Stimulated activated CD8-positive, alpha-beta memory T cell treated with anti-CD3 and anti-CD28 coated beads, Interleukin-7, amount 100 ng/mL, for 24 hours (primary cell): Measurements from ENCODE around the gene CHSY1.
A peak's percentile ranks its signal among the peaks of the same experiment; 100 is the strongest.
"Not testable (repeated sequence)": the region's sequence is repeated elsewhere in the genome, so short reads cannot be mapped to it uniquely, and the experiment has no call there.

Source experiments
- DNase-seq: peaks from one replicate; pipeline ENCODE4 v3.0.0-alpha.2; 2020; ENCODE audit warnings: low read depth

CHSY1 gene, protein sequence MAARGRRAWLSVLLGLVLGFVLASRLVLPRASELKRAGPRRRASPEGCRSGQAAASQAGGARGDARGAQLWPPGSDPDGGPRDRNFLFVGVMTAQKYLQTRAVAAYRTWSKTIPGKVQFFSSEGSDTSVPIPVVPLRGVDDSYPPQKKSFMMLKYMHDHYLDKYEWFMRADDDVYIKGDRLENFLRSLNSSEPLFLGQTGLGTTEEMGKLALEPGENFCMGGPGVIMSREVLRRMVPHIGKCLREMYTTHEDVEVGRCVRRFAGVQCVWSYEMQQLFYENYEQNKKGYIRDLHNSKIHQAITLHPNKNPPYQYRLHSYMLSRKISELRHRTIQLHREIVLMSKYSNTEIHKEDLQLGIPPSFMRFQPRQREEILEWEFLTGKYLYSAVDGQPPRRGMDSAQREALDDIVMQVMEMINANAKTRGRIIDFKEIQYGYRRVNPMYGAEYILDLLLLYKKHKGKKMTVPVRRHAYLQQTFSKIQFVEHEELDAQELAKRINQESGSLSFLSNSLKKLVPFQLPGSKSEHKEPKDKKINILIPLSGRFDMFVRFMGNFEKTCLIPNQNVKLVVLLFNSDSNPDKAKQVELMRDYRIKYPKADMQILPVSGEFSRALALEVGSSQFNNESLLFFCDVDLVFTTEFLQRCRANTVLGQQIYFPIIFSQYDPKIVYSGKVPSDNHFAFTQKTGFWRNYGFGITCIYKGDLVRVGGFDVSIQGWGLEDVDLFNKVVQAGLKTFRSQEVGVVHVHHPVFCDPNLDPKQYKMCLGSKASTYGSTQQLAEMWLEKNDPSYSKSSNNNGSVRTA

DNA sequence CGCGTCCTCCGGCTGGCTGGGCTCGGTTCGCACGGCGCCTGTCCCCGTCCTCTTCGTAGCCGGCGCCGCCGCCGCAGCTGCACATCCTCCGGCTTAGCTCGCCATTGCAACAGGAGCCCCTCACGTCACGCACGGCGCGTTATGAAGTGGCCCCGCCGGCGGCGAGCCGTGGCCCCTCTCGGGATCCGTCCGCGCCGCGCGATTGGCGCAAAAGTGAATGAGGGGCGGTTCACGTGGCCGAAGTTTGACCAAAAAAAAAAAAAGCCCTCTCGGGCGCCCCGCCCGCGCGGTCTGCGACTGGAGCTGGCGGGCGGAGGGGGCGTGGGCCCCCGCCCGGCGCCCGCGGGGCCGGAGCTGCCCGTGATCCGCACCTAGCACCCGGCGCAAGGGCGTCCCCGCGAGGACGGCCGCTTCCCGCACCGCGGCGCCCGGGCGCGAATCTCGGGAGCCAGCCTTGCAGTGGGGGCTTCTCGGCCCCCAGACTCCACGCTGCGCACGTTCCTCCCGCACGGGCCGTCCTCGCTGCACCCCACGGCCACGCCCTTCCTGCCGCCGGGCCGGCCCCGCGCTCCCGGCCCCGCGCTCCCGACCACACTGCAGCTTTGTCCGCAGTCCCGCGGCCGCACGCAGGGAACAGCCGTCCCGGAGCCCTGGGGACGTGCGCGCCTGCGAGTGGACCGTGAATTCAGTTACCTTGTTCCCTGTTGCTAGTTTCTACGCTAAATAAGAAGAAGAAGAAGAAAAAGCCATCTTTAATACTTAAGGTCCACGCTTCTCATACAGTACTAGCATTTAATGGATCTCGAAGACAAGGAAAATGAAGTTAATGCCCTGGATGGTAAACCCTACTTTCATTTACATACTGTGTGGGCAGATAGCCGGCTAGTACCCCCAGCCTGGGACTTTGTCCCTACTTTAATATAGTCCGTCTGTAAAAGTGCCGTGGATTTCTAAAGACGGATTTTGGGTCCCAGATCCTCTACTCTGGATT, at the start of gene CHSY1:
TSS of gene CHSY1 (minus strand) at position 219 of the 991 bp plus-strand sequence. CDS start 592 bp downstream, outside the sequence.
- DNase-seq, result peak; percentile 74

DNA sequence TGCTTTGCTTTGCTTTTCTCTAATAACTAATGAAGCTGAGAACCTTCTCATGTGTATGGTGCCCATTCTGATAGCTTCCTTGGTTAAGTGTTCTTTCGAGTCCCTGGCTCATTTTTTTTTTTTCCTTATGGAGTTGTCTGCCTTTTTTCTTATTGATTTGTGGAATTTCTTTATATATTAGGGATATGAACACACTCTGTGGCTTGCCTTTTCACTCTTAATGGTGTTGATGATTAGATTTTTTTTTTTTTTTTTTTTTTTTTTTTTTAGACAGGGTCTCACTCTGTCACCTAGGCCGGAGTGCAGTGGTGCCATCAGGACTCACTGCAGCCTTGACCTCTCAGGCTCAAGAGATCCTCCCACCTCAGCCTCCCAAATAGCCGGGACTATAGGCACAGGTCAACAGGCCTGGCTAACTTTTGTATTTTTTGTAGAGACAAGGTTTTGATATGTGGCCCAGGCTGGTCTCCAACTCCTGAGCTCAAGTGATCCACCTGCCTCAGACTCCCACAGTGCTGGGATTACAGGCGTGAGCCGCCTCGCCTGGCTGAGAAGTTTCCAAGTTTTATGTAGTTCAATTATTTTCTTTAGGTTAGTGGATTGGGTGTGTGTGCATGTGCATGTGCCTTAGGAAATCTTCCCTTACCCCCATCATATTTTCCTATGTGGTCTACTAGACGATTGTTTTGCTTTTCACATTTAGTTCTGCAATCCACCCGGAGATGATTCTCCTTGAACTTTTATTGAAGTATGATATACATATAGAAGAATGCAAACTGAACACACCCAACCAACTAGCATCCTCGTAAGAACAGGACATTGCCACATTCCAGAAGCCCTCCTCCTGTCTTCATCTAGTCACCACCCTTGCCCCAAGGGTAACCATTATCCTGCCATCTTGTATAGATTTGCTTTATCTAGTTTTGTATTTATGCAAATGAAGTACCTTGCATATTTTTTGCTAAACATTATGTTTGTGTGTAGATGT, 44.9 kb upstream of the CHSY1 start:
- DNase-seq, result no peak

DNA sequence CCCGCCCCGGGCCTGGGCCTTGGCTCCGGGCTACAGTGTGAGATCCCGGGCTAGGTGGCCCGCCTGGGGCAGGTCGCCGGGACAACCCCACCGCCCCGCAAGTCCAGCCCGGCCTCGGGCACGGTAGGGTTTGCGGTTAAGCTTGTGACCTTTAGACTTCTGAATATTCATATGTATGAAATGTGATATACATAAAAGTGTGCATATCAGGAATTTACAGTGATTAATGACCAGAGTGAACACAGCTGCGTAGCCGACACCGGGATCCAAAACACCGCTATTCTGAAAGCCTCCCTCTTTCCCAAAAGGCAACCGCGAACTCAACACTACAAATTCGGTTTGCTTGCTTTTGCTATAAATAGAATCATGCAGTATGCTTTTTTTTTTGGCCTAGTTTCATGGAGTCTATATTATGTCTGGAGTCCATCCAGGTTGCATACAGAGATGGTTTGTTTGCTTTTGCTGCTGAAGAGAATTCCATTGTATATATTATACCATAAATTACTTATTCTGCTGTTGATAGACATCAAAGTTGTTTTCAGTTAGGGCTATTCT, 43.8 kb upstream of the CHSY1 start:
- DNase-seq, result no peak

DNA sequence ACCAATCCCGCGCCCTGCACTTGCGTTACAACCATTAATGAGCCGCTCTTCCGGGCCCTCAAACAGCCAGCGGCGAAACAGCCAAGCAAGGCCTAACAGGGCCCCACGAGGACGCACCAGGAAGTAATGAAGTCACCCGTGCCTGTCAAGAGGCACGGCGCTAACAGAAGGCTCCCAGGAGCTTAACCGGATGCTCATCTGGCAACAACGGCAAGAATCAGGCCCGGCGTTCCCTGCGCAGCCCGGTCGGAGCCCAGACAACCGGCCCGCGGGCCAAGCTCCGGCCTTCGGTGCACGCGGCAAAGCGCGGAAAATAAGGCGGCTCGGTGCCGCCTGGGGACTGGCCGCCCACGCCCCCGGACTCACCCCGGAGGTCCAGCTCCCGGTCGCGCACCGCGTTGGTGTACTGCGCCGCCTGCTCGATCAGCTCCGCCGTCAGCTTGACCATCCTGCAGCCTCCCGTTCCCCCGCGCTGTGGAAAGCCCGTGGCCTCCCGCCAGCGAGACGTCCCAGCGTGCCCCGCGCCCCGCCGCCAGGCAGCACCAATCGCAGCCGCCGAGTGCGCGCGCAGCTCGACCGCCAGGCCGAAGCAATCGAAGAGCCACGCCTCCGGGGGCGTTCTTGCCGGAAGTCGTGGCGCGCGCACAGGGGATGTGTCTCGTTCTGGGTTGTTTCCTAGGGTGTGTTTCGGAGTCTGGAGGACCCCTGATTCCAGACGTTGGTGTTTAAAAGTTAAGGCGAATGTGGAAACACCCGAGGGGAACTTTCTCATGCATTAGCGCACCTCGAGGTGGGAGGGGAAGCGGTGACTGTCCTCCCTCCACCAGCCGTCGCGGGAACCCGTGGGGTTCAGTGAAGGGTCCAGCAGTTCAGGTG, 43.1 kb upstream of the CHSY1 start, which contains the start of gene SNRPA1:
TSS of gene SNRPA1 (minus strand) at position 518 of the 876 bp plus-strand sequence. CDS start at position 448, 70 bp downstream.
- DNase-seq, result peak; percentile 97

DNA sequence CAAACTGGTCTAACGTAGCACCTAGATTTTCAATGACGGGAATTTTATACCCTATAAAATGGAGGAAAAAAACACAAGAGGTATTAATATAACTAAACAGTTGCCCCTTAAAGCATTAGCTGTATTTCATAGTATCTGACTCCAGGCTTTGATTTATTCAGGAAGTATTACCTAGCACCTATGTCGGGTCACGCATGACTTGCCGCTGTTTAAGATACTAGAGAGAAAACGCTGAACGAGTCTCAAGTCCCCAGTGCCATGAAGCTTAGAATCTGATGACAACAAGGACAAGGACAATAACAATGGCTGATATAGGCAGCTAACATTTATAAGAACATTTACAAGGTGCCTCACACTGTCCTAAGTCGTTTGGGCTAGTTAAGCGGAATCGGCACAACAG, 41.3 kb upstream of the CHSY1 start:
- DNase-seq, result no peak

DNA sequence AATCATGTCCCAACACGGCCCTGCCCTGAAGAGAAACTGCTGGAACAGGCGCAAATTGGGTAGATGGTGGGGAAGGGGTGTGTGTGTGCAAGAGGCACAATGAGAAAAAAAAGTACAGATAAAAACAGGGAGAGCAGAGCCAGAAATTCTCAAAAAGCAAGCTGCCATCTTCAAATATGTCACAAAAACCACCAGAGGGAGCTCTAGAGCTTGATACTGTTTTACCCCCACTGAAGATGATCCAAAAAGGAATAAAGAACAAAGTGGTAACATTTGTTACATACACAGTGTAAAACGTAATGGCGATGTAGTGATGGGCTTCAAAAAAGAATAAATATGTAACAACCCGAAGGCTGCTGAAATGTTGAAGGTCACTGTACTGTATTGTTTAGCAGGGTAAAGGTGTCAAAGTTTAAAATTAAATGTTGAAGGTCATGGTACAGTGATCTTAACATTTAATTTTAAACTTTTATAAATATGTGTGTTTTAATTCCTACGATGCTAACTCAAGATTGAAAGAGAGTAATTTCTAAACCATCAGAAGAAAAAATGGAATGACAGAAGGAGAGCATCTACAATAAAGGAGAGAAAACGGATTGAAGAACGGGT, 37.2 kb upstream of the CHSY1 start:
- DNase-seq, result no peak

DNA sequence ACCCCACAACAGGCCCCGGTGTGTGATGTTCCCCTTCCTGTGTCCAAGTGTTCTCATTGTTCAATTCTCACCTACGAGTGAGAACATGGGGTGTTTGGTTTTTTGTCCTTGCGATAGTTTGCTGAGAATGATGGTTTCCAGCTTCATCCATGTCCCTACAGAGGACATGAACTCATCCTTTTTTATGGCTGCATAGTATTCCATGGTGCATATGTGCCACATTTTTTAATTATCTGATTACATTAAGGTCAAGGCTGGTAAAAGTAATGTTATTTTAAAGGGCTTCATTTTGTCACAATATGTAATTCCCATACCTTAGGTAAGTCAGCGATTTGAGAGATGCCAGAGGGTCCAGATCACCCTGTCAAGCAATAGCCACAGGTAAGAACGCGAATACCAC, 35.5 kb upstream of the CHSY1 start:
- DNase-seq, result not testable (repeated sequence)

DNA sequence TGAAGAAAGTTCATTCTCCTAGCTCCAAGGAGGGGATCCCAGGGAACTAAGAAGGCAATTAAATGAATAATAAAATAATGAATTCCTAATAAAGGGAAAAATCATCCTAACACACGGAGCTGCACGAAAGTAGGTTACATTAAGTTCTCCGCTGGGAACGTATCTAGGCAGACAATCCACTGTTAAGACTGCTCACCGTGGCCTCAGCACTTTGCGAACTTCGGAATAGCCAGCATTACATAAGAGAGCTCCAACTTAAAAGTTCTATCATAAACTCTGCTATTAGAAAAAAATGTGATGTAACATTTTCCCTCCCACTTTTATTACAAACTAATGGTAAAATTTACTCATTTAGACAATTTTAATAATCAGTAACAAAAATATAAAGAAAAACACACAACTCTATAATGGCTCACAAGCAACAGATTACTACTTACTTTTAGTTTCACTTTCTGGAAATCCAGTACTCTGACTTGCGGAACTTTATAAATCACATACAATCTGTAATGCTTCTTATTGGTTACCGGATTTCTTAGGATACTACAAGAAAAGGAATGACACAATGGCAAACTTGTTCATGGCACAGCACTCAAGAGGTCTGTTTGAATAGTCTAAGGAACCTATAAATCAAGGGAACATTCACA, 34.7 kb upstream of the CHSY1 start:
- DNase-seq, result no peak

DNA sequence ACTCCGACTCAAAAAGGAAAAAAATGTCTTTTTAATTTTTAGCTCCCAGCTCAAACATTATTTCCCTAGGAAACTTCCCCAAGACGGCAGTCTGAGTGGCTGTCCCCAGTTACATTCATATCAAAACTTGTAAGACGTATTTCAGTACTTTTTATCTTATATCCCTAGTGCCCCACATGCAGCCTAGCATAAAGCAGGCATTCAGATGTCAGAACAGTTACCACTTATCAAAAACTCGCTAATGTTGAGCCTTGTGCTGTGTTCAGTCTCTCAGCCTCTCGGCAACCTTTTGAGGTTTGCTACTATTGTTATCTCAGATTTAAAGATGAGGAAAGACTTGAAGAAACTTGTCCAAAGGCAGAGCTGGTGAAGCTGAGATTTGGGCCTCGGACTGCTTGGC, 32.1 kb upstream of the CHSY1 start:
- no peak for DNase-seq

DNA sequence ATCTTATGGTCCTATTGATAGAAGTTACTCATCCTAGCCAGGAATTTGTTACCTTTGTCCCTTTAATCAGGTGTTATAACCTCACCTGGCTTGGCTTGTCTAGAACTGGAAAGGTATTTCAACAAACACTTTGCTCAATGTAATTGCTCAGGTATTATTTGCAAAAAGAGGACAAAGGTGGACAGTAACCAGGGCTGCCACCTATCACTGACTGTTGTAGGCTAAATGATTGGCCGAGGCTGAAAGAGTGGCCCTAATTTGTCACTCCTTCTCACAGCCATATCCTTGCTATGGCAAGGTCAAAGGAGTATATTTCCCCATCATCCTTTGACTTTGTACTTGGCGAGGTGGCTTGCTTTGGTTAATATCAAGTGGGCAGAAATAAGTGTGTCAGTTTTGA, 28.2 kb upstream of the CHSY1 start:
- DNase-seq, result no peak

DNA sequence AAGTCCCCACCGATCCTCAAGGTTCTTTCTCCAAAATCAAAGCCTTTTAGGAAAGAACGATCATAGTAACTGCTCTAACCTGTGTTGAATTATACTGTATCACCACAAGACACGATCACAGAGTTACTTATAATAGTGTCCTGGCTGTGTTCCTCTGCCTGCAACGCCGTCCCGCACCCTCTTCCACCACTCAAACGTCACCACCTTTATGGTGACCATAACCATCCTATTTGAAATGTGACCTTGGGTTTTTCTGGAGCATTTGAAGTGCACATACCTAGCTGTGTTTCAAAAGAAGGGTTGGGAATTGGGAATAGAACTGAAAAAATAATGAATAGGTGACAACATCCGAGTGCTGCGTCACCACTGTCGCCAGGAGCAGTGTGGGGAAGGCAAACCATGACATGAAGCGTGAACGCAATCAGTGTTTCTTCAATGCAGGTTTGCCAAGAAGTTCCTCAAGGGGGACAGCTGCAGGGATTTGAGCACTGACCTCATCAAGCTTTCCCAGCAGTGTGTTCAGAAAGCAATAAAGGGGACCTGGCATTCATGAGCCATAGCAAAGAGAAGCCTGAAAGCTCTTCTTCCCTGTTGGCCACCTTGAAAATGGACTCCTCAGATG, 26.2 kb upstream of the CHSY1 start:
- DNase-seq, result no peak

DNA sequence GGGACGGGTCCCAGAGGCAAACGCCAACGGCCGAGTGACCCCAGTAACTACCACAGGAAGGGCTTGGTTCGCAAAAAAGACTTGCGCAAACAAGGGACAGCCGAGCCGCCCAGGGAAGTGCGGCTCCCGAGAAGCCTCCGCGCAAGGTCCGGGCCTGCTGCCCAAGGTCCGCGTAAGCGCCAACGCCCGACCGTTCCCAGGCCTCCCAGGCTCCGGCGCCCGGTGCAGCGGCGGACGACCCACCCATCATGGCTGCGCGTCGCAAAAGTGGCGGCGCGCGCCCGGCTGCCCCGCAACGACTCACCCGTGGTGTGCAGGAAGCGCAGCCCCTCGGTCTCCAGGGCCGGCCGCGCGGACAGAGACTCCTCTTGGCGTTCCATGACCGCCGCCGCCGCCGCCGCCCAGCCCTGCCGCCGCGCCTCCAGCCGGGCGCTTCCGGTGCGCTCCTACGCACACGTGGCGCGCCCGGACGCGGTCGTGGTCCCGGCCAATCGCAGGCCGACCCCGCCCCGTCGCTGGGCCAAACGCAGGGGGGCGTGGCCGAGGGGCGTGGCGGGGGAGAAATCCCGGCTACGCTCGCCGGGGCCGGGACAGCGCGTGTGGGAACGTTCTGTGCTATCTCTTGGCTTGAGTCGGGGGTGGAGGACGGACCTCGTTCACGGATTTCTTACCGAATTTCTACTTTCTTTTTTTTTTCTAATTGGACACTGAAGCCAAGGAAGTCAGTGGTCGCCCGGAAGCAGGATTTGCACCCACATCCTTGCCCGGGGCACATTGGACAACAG, 25.4 kb upstream of the CHSY1 start, which contains the start of gene SELENOS:
TSS of gene SELENOS (minus strand) at position 448 of the 785 bp plus-strand sequence. CDS start at position 380, 68 bp downstream.
- DNase-seq, result peak; percentile 76

DNA sequence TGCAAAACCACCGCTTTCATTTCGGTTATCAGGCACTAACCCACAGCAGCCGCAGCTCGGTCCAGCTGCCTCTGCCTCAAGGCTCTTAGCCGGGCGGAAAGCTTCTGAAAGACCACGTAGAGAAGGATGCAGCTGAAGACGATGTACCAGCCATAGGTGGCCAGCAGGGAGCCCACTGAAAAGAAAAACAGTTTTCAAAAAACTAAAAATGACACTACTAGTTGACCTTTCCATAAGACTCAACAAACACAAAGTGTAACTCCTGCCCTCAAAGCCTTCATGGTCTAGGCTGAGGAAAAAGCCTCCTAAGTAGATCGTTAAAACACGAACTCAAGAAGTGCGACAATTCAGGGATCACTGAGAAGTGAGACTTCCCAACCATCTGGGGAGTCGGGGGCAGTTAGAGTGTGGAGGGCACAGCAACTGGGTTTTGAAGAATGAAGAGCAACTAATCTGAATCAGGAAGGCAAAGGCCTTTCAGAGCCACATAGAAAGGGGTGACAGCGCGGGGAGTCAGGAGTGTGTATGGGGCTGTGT, 24.7 kb upstream of the CHSY1 start:
- DNase-seq, result no peak

DNA sequence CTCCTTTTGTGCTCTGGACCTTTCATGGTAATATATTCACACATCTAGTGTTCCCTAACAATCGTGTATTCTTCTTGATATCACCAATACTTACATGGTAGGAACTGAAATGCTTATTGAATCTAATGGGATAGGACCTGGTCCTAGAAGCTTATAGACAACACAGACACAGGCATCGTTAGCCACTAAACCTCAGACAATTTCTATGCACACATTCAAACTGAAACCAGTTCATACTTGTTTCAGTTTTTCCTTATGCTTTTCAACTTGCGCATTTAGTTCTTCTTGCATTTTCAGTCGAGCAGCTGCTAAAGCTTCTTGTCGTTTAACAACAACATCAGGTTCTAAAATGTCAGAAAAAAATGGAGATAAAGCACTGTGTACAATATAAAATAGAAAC, 23.2 kb upstream of the CHSY1 start:
- no peak for DNase-seq

DNA sequence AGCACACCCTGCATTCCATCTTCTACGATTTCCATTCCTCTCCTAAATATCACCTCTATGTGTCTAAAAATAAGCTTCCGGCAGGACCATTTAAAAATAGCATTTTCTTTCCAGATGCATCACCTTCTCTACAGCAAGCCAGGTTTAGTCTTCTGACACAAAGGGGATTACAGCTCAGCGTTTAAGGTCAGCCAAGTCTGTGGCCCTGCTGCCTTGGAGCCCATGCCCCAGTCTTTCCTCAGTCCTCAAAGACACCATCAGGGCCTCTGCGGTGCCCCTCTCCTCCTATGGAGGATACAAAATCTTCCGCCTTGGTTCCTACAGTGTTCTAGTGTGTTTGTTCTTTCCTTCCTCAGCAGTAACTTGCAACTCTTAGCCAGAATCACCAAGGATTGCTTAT, 21.7 kb upstream of the CHSY1 start:
- DNase-seq, result no peak

DNA sequence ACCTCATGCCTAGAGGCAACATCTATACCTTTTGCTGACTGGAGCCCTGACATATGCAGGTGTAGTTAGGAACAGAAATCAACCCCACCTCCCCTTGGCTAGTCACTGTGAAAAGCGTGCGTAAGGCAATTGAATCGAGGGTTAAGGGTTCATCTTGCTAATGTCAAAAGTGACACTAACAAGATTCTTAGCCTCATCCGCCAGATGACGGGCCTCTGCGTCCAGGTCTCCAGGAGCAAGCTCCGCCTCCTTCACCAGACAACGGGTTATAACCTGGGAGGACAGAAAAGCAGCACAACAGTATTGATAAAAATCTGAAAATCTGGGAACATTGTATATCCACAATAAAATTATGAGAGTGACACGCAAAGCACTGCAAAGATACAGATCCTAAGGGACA, 20.7 kb upstream of the CHSY1 start:
- no peak for DNase-seq
